Measurements from ENCODE around the gene ERN1. TPM values are rescaled to one million over a fixed set of nuclear protein-coding genes. Genes with fewer than 3 reads are reported as not detected.

Gene ERN1
- total RNA-seq, 1 donor from 2014 or later, result 22.1 TPM

- TF ChIP-seq CTCF (IDR thresholded peaks at IDR 0.05; ENCODE audit: insufficient read depth, low read length, severe bottlenecking), result no peak
- no peak for DNase-seq (ENCODE audit: low read depth)
- no peaks in the 10 kb centered on the region for H3K36me3 ChIP-seq (ENCODE audit: control insufficient read depth, insufficient read depth, low read length)
- peaks cover 15% of the 10 kb centered on the region for H3K27me3 ChIP-seq (ENCODE audit: control insufficient read depth, insufficient read depth, low read length)
- peak; percentile 92 for FAIRE-seq
- H3K4me3 ChIP-seq (ENCODE audit: low read depth, low read length), result no peak overlapping the region
Measured at GRCh38 chr17:63989622-63990345, 140.2 kb downstream of the ERN1 start.

Other genes starting within 250 kb of the ERN1 start
- gene GH2, start 248.2 kb downstream of the ERN1 start, total RNA-seq, result not detected in 2 replicates
- gene CSH1, start 233.6 kb downstream of the ERN1 start, total RNA-seq, result not detected in 2 replicates
- gene CSHL1, start 218.9 kb downstream of the ERN1 start, total RNA-seq, result not detected in 2 replicates
- not detected in 2 replicates for gene GH1, start 211.3 kb downstream of the ERN1 start, total RNA-seq
- not detected in 2 replicates for gene CD79B, start 197.8 kb downstream of the ERN1 start, total RNA-seq
- gene SCN4A, start 157.2 kb downstream of the ERN1 start, total RNA-seq, result under 0.01 and 0.90 TPM in 2 replicates
- not detected in 2 replicates for gene PRR29, start 131.8 kb downstream of the ERN1 start, total RNA-seq
- 0.26 and 0.90 TPM in 2 replicates for gene ICAM2, start 109.5 kb downstream of the ERN1 start, total RNA-seq
- gene TEX2, start 133.1 kb upstream of the ERN1 start, total RNA-seq, result 14.7 and 23.0 TPM in 2 replicates